Common myeloid progenitor, CD34-positive (primary cell): ENCODE data around the gene KBTBD3.

Experiments
- CTCF ChIA-PET: fragments of 350-600 bp; sonication (Branson Sonifier 250); formaldehyde crosslinking; loops from one replicate; lab custom pipeline; 2021; ENCODE audit warnings: antibody characterized with exemption; lab: Charles Lee
- POLR2A ChIA-PET: fragments of 350-600 bp; sonication (Branson Sonifier 250); formaldehyde crosslinking; loops from one replicate; lab custom pipeline; 2021; ENCODE audit warnings: antibody characterized with exemption; lab: Charles Lee
- DNase-seq, 3 donors: peaks; one replicate each; pipeline versions ENCODE4 v3.0.0 to v3.0.0-alpha.2; 2013
- H3K27ac ChIP-seq, 2 experiments: 1 replicate in 1 of 2; 2 replicates in 1 of 2; pipeline ENCODE4 v1.7.0; 2013; ENCODE audit warnings: inconsistent platforms in 2 of 2, low read length in 2 of 2, mild to moderate bottlenecking in 2 of 2, low read depth in 1 of 2, moderate library complexity in 1 of 2; ENCODE audit not compliant: severe bottlenecking in 2 of 2, insufficient read depth in 1 of 2, poor library complexity in 1 of 2
- H3K27me3 ChIP-seq, 5 experiments: replicated peaks in 2 of 5; 1 replicate in 3 of 5; 2 replicates in 2 of 5; pipeline versions ENCODE4 v1.6.1 to v1.7.0; 2013; ENCODE audit warnings: low read length in 4 of 5, mild to moderate bottlenecking in 2 of 5, moderate library complexity in 2 of 5, inconsistent platforms in 1 of 5; ENCODE audit not compliant: insufficient read depth in 5 of 5, control insufficient read depth in 4 of 5
- H3K36me3 ChIP-seq, 4 experiments: 1 replicate in 2 of 4; 2 replicates in 2 of 4; pipeline versions ENCODE4 v1.6.1 to v1.7.0; 2013; ENCODE audit warnings: low read length in 3 of 4, control low read depth in 1 of 4, mild to moderate bottlenecking in 1 of 4; ENCODE audit not compliant: control insufficient read depth in 4 of 4, insufficient read depth in 4 of 4
- H3K4me1 ChIP-seq, 4 experiments: 1 replicate in 3 of 4; 2 replicates in 1 of 4; pipeline versions ENCODE4 v1.6.1 to v1.7.1; 2013; ENCODE audit warnings: low read length in 3 of 4, mild to moderate bottlenecking in 3 of 4, control low read depth in 1 of 4, inconsistent platforms in 1 of 4, moderate library complexity in 1 of 4; ENCODE audit not compliant: control insufficient read depth in 4 of 4, insufficient read depth in 4 of 4; ENCODE audit errors: control extremely low read depth in 1 of 4
- H3K4me3 ChIP-seq, 7 experiments: 1 replicate in 4 of 7; 2 replicates in 3 of 7; pipeline versions ENCODE4 v1.5.1 to v1.7.0; 2013; ENCODE audit warnings: mild to moderate bottlenecking in 7 of 7, low read length in 6 of 7, moderate library complexity in 6 of 7, inconsistent platforms in 2 of 7, low read depth in 2 of 7, control low read depth in 1 of 7; ENCODE audit not compliant: insufficient read depth in 4 of 7, control insufficient read depth in 1 of 7; ENCODE audit errors: extremely low read depth in 1 of 7
- H3K9me3 ChIP-seq, 5 experiments: 1 replicate in 4 of 5; 2 replicates in 1 of 5; pipeline versions ENCODE4 v1.6.1 to v1.7.1; 2013; ENCODE audit warnings: low read length in 4 of 5, mild to moderate bottlenecking in 2 of 5, inconsistent platforms in 1 of 5, low read depth in 1 of 5, moderate library complexity in 1 of 5; ENCODE audit not compliant: control insufficient read depth in 4 of 5, insufficient read depth in 2 of 5; ENCODE audit errors: control extremely low read depth in 1 of 5
- WGBS: methylation state at CpG from one replicate; pipeline ENCODE4 v1.1.5; 2013; ENCODE audit not compliant: insufficient coverage; 5-methylcytosine and 5-hydroxymethylcytosine counted together

Gene KBTBD3

DNA sequence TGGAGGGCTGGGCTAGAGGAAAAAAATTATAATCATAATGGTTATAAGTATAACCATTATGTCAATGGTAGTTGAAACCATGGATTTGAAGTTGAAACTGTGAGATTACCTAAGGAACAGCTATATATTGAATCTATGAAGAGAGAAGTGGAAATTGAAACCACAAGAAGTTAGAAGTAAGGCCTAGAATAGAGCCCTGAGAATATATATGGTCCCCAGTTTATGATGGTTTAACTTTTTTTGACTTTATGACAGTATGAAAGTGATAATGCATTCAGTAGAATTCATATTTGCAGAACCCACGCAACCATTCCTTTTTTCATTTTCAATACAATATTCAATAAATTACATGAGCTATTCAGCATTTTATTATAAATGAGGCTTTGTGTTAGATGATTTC, 15.3 kb upstream of the KBTBD3 start:
- H3K36me3 ChIP-seq = peaks cover 8 to 65% (median 40%) of the 10 kb centered on the region in 4 experiments

DNA sequence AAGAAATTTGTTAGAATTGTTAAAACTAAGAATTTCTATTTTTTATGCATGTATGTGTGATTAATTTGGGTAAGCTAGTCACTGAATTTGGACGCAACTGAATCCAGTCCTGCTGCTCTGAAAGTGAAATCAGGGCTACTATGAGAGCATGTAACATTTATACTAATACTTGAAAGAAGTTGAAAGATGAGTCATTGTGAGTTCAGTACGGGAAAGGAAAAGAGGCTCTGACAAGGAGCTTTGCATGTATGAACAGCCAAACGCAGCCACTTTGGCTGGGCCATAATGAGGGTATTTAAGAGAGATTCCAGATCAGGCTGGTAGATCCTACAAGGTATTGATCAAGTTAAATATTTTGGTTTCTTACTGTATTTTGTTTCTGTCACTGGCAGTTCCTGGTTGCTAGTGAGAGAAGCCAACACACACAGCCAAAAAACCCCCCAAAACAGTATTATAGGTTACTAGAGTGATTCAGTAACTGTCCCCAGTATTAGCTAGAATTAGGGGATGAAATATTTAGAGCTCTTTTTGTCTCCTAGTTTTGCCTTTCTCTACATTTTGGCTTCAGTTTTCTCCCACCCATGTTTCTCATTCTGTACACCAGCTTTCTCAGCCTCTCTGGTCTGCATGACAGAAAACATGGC, 14.5 kb upstream of the KBTBD3 start:
- DNase-seq = no peak
- Histone ChIP-seq H3K9me3 (no peaks in the 10 kb centered on the region), H3K36me3 (peaks cover 8 to 61% (median 36%) of the 10 kb centered on the region in 4 experiments), H3K4me1 (peaks cover 0 to 12% (median 3%) of the 10 kb centered on the region in 4 experiments), H3K4me3 (no peak overlapping the region), H3K27ac (no peak overlapping the region), H3K27me3 (no peaks in the 10 kb centered on the region)
- POLR2A ChIA-PET = no interaction called here
- 100% methylated on average over 3 of the region's 3 CpGs for WGBS
- CTCF ChIA-PET = interaction anchor here (1.1 kb wide), 1 partner anchor 13 kb away, joined by 3 read pairs; no protein-coding TSS in a partner anchor

More for the DNA sequence above, 15.3 kb upstream of the KBTBD3 start:
- Histone ChIP-seq H3K4me1 (peaks cover 0 to 4% (median 2%) of the 10 kb centered on the region in 4 experiments), H3K4me3 (no peak overlapping the region), H3K27ac (no peak overlapping the region), H3K9me3 (no peaks in the 10 kb centered on the region), H3K27me3 (no peaks in the 10 kb centered on the region)
- no CpG with 5 or more reads among the region's 1 CpG for WGBS
- ChIA-PET CTCF (interaction anchor here (0.9 to 1.1 kb wide), 3 partner anchors 13 to 20 kb away, joined by 3 read pairs; no protein-coding TSS in a partner anchor), POLR2A (no interaction called here)
- no peak for DNase-seq

DNA sequence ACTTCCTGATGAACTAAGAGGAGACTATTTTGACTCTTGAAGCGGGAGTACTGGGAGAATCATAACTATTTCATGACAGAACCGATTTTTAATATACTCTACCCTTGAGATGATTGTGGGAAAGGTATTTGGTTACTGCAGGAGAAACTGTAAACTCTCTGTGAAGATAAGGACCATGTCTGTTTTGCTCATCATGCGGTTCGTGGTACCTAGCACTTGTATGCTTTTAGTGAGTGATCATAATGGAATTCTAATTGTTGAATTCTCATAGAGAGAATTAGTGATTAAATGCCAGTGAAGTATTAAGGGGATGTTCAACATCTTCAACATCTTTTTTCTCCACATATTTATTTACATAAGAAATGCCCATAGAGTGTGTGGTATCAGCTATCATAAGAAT, 11.7 kb upstream of the KBTBD3 start:
- Histone ChIP-seq H3K4me3 (no peak overlapping the region), H3K9me3 (no peaks in the 10 kb centered on the region), H3K4me1 (peaks cover 0 to 15% (median 3%) of the 10 kb centered on the region in 4 experiments), H3K27ac (no peak overlapping the region), H3K27me3 (no peaks in the 10 kb centered on the region), H3K36me3 (peaks cover 3 to 48% (median 30%) of the 10 kb centered on the region in 4 experiments)
- ChIA-PET POLR2A (no interaction called here), CTCF (no interaction called here)
- WGBS = 100% methylated on average over 1 of the region's 4 CpGs
- no peak for DNase-seq

GRCh38 chr11:106087815-106088435, 10.8 kb upstream of the KBTBD3 start:
- DNase-seq = peak; percentile 56 to 77 (median 71)
- H3K27ac ChIP-seq = no peak overlapping the region
- H3K9me3 ChIP-seq = no peaks in the 10 kb centered on the region
- CTCF ChIA-PET = interaction anchor here (0.7 to 1.8 kb wide), 5 partner anchors 8 to 46 kb away, joined by 3 to 14 read pairs (median 3); partner anchors contain the start of genes AASDHPPT and KBTBD3
- POLR2A ChIA-PET = no interaction called here
- peaks cover 3 to 44% (median 28%) of the 10 kb centered on the region in 4 experiments for H3K36me3 ChIP-seq
- peak overlapping the region in 1 of 7 experiments; percentile 25 for H3K4me3 ChIP-seq
- H3K4me1 ChIP-seq = peaks cover 0 to 15% (median 3%) of the 10 kb centered on the region in 4 experiments
- no peaks in the 10 kb centered on the region for H3K27me3 ChIP-seq
- no CpG with 5 or more reads among the region's 9 CpGs for WGBS

DNA sequence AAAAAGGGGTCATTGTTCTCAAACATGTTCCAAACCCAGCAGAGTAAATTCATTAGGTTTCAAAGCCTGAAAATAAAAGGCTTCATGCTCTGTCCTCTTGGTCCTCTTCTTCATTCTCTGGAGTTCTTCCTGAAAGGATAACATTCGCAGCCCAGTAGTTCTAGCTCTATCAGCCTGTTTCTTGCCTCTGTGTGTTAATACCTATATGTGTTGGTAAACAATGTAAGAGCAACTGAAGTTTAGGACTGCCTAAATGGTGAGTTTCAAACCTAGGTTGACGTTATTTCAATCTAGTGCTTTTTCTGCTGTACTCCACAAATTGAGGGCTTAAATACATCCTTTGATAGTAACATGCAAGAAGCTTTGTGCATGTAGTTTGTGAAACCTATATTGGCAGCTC, 9.7 kb upstream of the KBTBD3 start:
- Histone ChIP-seq H3K9me3 (no peaks in the 10 kb centered on the region), H3K4me1 (peaks cover 0 to 19% (median 3%) of the 10 kb centered on the region in 4 experiments), H3K4me3 (no peak overlapping the region), H3K36me3 (peaks cover 3 to 43% (median 26%) of the 10 kb centered on the region in 4 experiments), H3K27ac (peak overlapping the region in 1 of 2 experiments; percentile 12), H3K27me3 (no peaks in the 10 kb centered on the region)
- CTCF ChIA-PET = interaction anchor here (0.7 to 1.8 kb wide), 6 partner anchors 9 to 47 kb away, joined by 3 to 14 read pairs (median 3); partner anchors contain the start of genes AASDHPPT and KBTBD3
- no peak for DNase-seq
- 90% methylated on average over 1 of the region's 2 CpGs for WGBS
- POLR2A ChIA-PET = interaction anchor here (0.6 kb wide), 1 partner anchor 9 kb away, joined by 3 read pairs; no protein-coding TSS in a partner anchor

DNA sequence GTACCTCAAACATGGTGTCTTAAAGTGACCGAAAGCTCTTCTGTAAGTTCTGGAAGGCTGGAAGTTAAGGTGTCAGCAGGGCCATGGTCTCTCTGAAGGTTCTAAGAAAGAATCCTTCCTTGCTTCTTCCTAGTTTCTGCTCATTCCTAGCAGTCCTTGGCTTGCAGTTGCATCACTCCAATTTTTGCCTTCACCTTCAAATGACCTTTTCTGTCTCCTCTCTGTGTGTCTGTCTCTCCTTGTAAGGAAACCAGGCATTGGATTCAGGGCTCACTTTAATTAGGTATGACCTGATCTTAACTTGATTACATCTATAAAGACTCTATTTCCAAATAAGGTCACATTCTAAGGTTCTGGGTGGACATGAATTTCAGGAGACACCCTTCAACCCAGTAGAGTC, 9.0 kb upstream of the KBTBD3 start:
- DNase-seq = no peak
- Histone ChIP-seq H3K9me3 (no peaks in the 10 kb centered on the region), H3K27ac (peak overlapping the region in 1 of 2 experiments; percentile 32), H3K4me1 (peaks cover 0 to 23% (median 3%) of the 10 kb centered on the region in 4 experiments), H3K4me3 (no peak overlapping the region), H3K27me3 (no peaks in the 10 kb centered on the region), H3K36me3 (peaks cover 5 to 40% (median 22%) of the 10 kb centered on the region in 4 experiments)
- WGBS = 88% methylated on average over 1 of the region's 1 CpG
- ChIA-PET POLR2A (no interaction called here), CTCF (interaction anchor here (0.6 to 1.8 kb wide), 3 partner anchors 10 to 48 kb away, joined by 3 to 4 read pairs (median 3); no protein-coding TSS in a partner anchor)
